Measurements from ENCODE around the gene EPB41L5. TPM values are rescaled to one million over a fixed set of nuclear protein-coding genes. Genes with fewer than 3 reads are reported as not detected.

Gene EPB41L5
- total and polyA plus RNA-seq, 9 of the 15 experiments (the other 6 are each of a cell fraction or from before 2014, with no cell fraction given) = 2.3 to 14.1 (median 8.2) TPM

DNA sequence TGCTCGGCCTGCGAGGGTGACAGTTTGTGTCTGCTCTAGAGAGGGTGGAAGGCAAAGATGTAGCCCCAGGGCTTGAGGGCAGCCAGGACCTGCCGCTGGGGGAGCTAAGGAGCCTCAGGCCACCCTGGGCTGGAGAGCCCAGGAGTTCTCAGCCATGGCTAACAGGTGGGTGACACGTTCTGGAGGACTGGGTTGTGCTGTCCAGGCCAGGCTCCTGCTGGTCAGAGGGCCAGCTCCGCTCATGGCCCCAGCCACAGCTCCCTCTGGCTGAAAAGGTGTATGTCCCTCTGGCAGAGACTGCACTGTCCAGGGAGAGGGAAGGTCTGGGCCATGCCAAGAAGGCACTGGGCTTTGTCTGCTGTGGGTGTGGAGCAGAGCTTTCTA, 191.1 kb downstream of the EPB41L5 start:
- intact Hi-C loops (cut with micrococcal nuclease) = no loop called here

More for the DNA sequence above, 191.1 kb downstream of the EPB41L5 start:
- no peaks in the 10 kb centered on the region for H3K9me1 ChIP-seq (ENCODE audit: control insufficient read depth, insufficient read depth, low read length)
- no peak overlapping the region for H3K27ac ChIP-seq (ENCODE audit: extremely low read depth, low read depth, low read length)
- TF ChIP-seq, protein P1, sequence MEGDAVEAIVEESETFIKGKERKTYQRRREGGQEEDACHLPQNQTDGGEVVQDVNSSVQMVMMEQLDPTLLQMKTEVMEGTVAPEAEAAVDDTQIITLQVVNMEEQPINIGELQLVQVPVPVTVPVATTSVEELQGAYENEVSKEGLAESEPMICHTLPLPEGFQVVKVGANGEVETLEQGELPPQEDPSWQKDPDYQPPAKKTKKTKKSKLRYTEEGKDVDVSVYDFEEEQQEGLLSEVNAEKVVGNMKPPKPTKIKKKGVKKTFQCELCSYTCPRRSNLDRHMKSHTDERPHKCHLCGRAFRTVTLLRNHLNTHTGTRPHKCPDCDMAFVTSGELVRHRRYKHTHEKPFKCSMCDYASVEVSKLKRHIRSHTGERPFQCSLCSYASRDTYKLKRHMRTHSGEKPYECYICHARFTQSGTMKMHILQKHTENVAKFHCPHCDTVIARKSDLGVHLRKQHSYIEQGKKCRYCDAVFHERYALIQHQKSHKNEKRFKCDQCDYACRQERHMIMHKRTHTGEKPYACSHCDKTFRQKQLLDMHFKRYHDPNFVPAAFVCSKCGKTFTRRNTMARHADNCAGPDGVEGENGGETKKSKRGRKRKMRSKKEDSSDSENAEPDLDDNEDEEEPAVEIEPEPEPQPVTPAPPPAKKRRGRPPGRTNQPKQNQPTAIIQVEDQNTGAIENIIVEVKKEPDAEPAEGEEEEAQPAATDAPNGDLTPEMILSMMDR (IDR thresholded peaks at IDR 0.05 in 2 of 3, conservative IDR thresholded peaks at IDR 0.05 in 1 of 3; ENCODE audit: insufficient read depth in 2 of 3, low read depth in 1 of 3, low read length in 3 of 3) = peak; percentile 56 to 67 (median 61)
- TF ChIP-seq ZNF785 (CRISPR knock-in tag; IDR thresholded peaks at IDR 0.05) (no peak), ZNF644 (tag; IDR thresholded peaks at IDR 0.05; ENCODE audit: low read depth) (no peak), ZNF324 (CRISPR knock-in tag; IDR thresholded peaks at IDR 0.05) (no peak), RAD21 (CRISPR knock-in tag; conservative IDR thresholded peaks at IDR 0.05 in 1 of 2, IDR thresholded peaks at IDR 0.05 in 1 of 2) (peak in 1 of 2 experiments; percentile 42; a peak in 2 of 4 replicates)
- in situ Hi-C loops (cut with MboI) = no loop called here
- no peaks in the 10 kb centered on the region for H3K36me3 ChIP-seq (ENCODE audit: control insufficient read depth, insufficient read depth, low read length)
- H2AFZ ChIP-seq (ENCODE audit: low read depth, low read length) = 0 out of 2 replicates have a peak overlapping the region, but pooled peaks have one; percentile 14
- ATAC-seq (peak; percentile 92), FAIRE-seq (peak; percentile 67), DNase-seq (ENCODE audit: extremely low read depth in 1 of 4, low spot score in 3 of 4) (peak in 3 of 4 experiments; percentile 21 to 51 (median 42))
- H3K9ac ChIP-seq (ENCODE audit: insufficient read depth in 1 of 2, low read depth in 2 of 2, low read length in 2 of 2) = no peak overlapping the region
- BruUV-seq (replicated peaks) = no TSS peak
- WGBS (ENCODE audit: insufficient coverage, low coverage, missing lambda C conversion rate) = 0% methylated on average over 2 of the region's 5 CpGs
- ChIA-PET POLR2A (interaction anchor here (0.6 to 1.9 kb wide), 3 partner anchors 11 to 323 kb away, joined by 3 to 6 read pairs (median 4); no protein-coding TSS in a partner anchor), CTCF (ENCODE audit: low intra/inter-chr PET ratio) (interaction anchor here (1.0 kb wide), 1 partner anchor 109 kb away, joined by 3 read pairs; no protein-coding TSS in a partner anchor)
- 0 out of 2 replicates have a peak, but pooled peaks cover 5% of the 10 kb centered on the region for H4K20me1 ChIP-seq (replicated peaks; ENCODE audit: control insufficient read depth, insufficient read depth, low read length)
- no peaks in the 10 kb centered on the region for H3K79me2 ChIP-seq (ENCODE audit: control insufficient read depth, insufficient read depth, low read length)
- no peak overlapping the region for H3K4me3 ChIP-seq
- H3K27me3 ChIP-seq (ENCODE audit: control insufficient read depth in 2 of 2, insufficient read depth in 2 of 2, low read length in 2 of 2) = peaks cover 3 to 23% of the 10 kb centered on the region in 2 experiments; a peak in 4 of 5 replicates
- H3K4me1 ChIP-seq (replicated peaks in 1 of 2; ENCODE audit: control insufficient read depth in 2 of 2, insufficient read depth in 2 of 2, low read length in 2 of 2) = peaks cover 0 to 9% of the 10 kb centered on the region in 2 experiments; a peak in 2 of 5 replicates
- H3K9me3 ChIP-seq (replicated peaks; ENCODE audit: control insufficient read depth, insufficient read depth, low read depth, low read length) = no peaks in the 10 kb centered on the region
- no peak overlapping the region for H3K4me2 ChIP-seq (ENCODE audit: insufficient read depth, low read length)
